H1 (cell line): ENCODE measurements around the gene IRF4.

Experiments used
- CHD2 ChIP-seq: IDR thresholded peaks from 2 replicates; pipeline ENCODE4 v1.6.1; 2012; ENCODE audit warnings: low read length, improper control_type of control experiment
- KDM1A ChIP-seq: fragments of 200-600, 300-600 bp; sonication (generic); IDR thresholded peaks from 2 replicates; pipeline ENCODE4 v1.7.1; 2016; ENCODE audit warnings: mild to moderate bottlenecking, low read length, borderline replicate concordance
- TF ChIP-seq, protein P1 (sequence below), 3 experiments: IDR thresholded peaks; 1 replicate in 2 of 3; 2 replicates in 1 of 3; pipeline versions ENCODE4 v1.5.1 to v1.6.1; 2011; ENCODE audit warnings: low read length in 3 of 3, mild to moderate bottlenecking in 3 of 3, inconsistent platforms in 2 of 3, low read depth in 1 of 3, moderate library complexity in 1 of 3; ENCODE audit not compliant: insufficient read depth in 1 of 3; ENCODE audit errors: control extremely low read depth in 1 of 3

DNA sequence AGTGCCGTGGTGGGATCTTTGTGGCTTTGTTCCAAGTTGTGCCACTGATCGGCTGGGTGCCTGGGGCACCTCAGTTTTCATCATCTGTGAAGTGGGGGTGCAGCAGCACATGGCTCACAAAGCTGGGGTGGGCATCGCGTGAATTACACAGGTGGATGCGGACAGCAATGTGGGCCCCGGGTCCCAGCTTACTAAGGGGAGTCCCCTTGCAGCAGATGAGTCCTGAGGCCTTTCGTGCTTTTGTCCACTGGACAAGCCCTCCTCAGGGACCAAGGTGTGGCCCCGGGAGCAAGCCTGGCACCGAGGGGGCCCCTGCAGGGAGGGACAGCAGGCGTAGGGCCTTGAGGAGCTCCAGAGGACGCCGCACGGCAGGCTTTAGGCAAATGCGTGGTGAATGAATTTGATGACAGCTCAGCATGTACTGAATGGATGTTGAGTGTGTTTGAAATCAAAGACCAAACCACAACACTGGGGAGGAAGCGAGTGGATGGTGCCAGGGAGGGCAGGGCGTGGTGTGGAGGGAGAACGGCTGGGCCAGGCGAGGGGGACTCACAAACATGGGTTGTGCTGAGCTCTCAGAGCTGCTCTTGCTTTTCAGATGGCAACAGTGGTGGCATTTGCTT lies 53.2 kb downstream of the IRF4 start:
- TF ChIP-seq KDM1A = no peak
- TF ChIP-seq CHD2 = no peak
- TF ChIP-seq, protein P1, sequence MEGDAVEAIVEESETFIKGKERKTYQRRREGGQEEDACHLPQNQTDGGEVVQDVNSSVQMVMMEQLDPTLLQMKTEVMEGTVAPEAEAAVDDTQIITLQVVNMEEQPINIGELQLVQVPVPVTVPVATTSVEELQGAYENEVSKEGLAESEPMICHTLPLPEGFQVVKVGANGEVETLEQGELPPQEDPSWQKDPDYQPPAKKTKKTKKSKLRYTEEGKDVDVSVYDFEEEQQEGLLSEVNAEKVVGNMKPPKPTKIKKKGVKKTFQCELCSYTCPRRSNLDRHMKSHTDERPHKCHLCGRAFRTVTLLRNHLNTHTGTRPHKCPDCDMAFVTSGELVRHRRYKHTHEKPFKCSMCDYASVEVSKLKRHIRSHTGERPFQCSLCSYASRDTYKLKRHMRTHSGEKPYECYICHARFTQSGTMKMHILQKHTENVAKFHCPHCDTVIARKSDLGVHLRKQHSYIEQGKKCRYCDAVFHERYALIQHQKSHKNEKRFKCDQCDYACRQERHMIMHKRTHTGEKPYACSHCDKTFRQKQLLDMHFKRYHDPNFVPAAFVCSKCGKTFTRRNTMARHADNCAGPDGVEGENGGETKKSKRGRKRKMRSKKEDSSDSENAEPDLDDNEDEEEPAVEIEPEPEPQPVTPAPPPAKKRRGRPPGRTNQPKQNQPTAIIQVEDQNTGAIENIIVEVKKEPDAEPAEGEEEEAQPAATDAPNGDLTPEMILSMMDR (IDR thresholded peaks at IDR 0.05; ENCODE audit: control extremely low read depth in 1 of 3, insufficient read depth in 1 of 3, low read depth in 1 of 3, low read length in 3 of 3) = no peak
